Heart left ventricle (tissue), 16 donors: ENCODE data around the gene PDGFC. TPM values are rescaled to one million over a fixed set of nuclear protein-coding genes. Genes with fewer than 3 reads are reported as not detected.

Experiments used
- ATAC-seq, 4 donors: fragments of 200-7000 bp; cut with Tn5 transposase; one replicate each; pipeline ENCODE4 v1.9.1; 2020 to 2022; ENCODE audit warnings: moderate library complexity in 4 of 4, mild to moderate bottlenecking in 3 of 4, moderate number of reproducible peaks in 1 of 4
- DNase-seq, 5 donors: peaks; one replicate each; pipeline ENCODE4 v3.0.0-alpha.2; 2020
- H3K27ac ChIP-seq, 12 donors: fragments of 200-600 bp; sonication (generic) in 4 of 12; one replicate each; pipeline versions ENCODE4 v1.5.0 to v1.8.0; 2016 to 2022; ENCODE audit warnings: mild to moderate bottlenecking in 2 of 12
- H3K27me3 ChIP-seq, 9 donors: fragments of 200-600 bp; sonication (generic) in 2 of 9; one replicate each; pipeline versions ENCODE4 v1.5.1 to v1.8.0; 2016 to 2022; ENCODE audit warnings: mild to moderate bottlenecking in 3 of 9
- H3K36me3 ChIP-seq, 9 donors: fragments of 200-600 bp; sonication (generic) in 2 of 9; one replicate each; pipeline versions ENCODE4 v1.5.0 to v1.8.0; 2018 to 2022; ENCODE audit warnings: mild to moderate bottlenecking in 2 of 9
- H3K4me1 ChIP-seq, 12 donors: fragments of 200-600 bp; sonication (generic) in 4 of 12; one replicate each; pipeline versions ENCODE4 v1.5.0 to v1.8.0; 2016 to 2022; ENCODE audit warnings: mild to moderate bottlenecking in 3 of 12
- H3K4me3 ChIP-seq, 12 donors: fragments of 200-600 bp; sonication (generic) in 4 of 12; one replicate each; pipeline versions ENCODE4 v1.5.0 to v1.8.0; 2017 to 2022; ENCODE audit warnings: mild to moderate bottlenecking in 9 of 12, moderate library complexity in 4 of 12
- H3K9me3 ChIP-seq, 12 donors: fragments of 200-600 bp; sonication (generic) in 4 of 12; one replicate each; pipeline versions ENCODE4 v1.5.0 to v1.8.0; 2016 to 2022; ENCODE audit warnings: mild to moderate bottlenecking in 1 of 12
- CTCF ChIP-seq, 12 donors: fragments of 200-600 bp; sonication (generic) in 4 of 12; IDR thresholded peaks; one replicate each; pipeline versions ENCODE4 v1.5.0 to v1.8.0; 2018 to 2022; ENCODE audit warnings: antibody characterized with exemption in 12 of 12, mild to moderate bottlenecking in 5 of 12
- POLR2A ChIP-seq, 2 donors: fragments of 450-650 bp; IDR thresholded peaks; one replicate each; pipeline ENCODE4 v1.6.1; 2017; ENCODE audit warnings: antibody characterized with exemption in 2 of 2, mild to moderate bottlenecking in 2 of 2, moderate library complexity in 2 of 2
- WGBS, 4 donors: extraction: QIAGEN DNeasy Blood & Tissue Kit in 2 of 4; methylation state at CpG; one replicate each; pipeline versions ENCODE4 v1.1.5 to v1.1.7; 2013 to 2018; 5-methylcytosine and 5-hydroxymethylcytosine counted together
- intact Hi-C, 10 donors: fragments of 100-400 bp; cut with DNase I; formaldehyde crosslinking; loops; one replicate each; pipeline versions ENCODE4 v1.11.1 to v1.14.2; 2022
- polyA plus RNA-seq, 2 donors: library from polyadenylated mRNA; stranded (reverse); fragments of 200-250 nt; gene quantifications; one replicate each; pipeline ENCODE4 v1.2.3, GENCODE V29; 2013
- total RNA-seq, 9 donors: library from RNA; depleted of rRNA in 2 of 9; stranded (reverse); fragments of >200 nt in 2 of 9; fragmentation: NEBNext Ultra II Directional in 3 of 9; extraction: Animal tissue kit (Norgen Biotek cat#: 25700) in 3 of 9; gene quantifications; one replicate each; pipeline versions ENCODE4 v1.1.0 to v1.2.4, GENCODE V29; 2016 to 2023
- donor health status: ischemic (EF 13 %, LVEDD 7.1; RV severe dilation, severe dysfunction).
- donor health status: healthy with polysubstance abuse.
- donor health status: DM: no; HTN: yes; CAD: no.
- donor health status: DM: no; HTN: no; CAD: no.
- donor health status: ischemic (EF 25% LVEDD 6.9; RV normal size, moderate dysfunction).
- donor health status: ischemic (EF 25% LVEDD 5.7; RV mildly dilated, moderate dysfunction).
- donor health status: healthy.
- donor health status: DM: yes; HTN: yes; CAD: no.
- donor health status: ischemic (EF 35%, LVEDD 5.7; RV mildly dilated, moderate dysfunction).
- donor health status: nonischemic (EF 11% LVEDD 7.7; RV severe dilation, severe dysfunction).
- donor health status: DM: yes; HTN: yes; CAD: no.
- donor health status: PGD.
- donor health status: ischemic (EF 29% LVEDD 5.4; RV normal size, mild dysfunction).
- donor health status: nonischemic (EF 23%, LVEDD 6.1; RV moderate dilation, normal function).

Gene PDGFC
- total and polyA plus RNA-seq, 11 donors: 2.5 to 29.6 (median 12.2) TPM

GRCh38 chr4:156983366-156983765 is 11.8 kb upstream of the PDGFC start:
- Histone ChIP-seq H3K36me3 (no peaks in the 10 kb centered on the region), H3K4me1 (no peaks in the 10 kb centered on the region), H3K9me3 (peaks cover 0 to 8% (median 0%) of the 10 kb centered on the region in 12 donors), H3K27me3 (no peaks in the 10 kb centered on the region), H3K27ac (no peak overlapping the region), H3K4me3 (no peak overlapping the region)
- no peak for DNase-seq
- 52 to 66% (median 57%) methylated on average over 1 of the region's 1 CpG for WGBS, 4 donors
- no peak for ATAC-seq
- intact Hi-C loops: loop anchor here in 1 of 10 donors (10.0 kb wide), 1 partner anchor 61 kb away; no protein-coding TSS in a partner anchor
- no peak for TF ChIP-seq POLR2A (IDR thresholded peaks at IDR 0.05)
- peak in 7 of 12 donors; percentile 15 to 41 (median 28) for TF ChIP-seq CTCF (IDR thresholded peaks at IDR 0.05)

GRCh38 chr4:156981262-156981769 is 9.7 kb upstream of the PDGFC start:
- TF ChIP-seq POLR2A (IDR thresholded peaks at IDR 0.05) (no peak), CTCF (IDR thresholded peaks at IDR 0.05) (no peak)
- H3K27me3 ChIP-seq: no peaks in the 10 kb centered on the region
- no peak overlapping the region for H3K4me3 ChIP-seq
- no peaks in the 10 kb centered on the region for H3K36me3 ChIP-seq
- H3K27ac ChIP-seq: no peak overlapping the region
- DNase-seq (no peak), ATAC-seq (no peak)
- H3K9me3 ChIP-seq: no peaks in the 10 kb centered on the region
- intact Hi-C loops: loop anchor here in 1 of 10 donors (10.0 kb wide), 1 partner anchor 63 kb away; no protein-coding TSS in a partner anchor
- no peaks in the 10 kb centered on the region for H3K4me1 ChIP-seq
- 52 to 74% (median 65%) methylated on average over 3 of the region's 3 CpGs for WGBS, 4 donors

GRCh38 chr4:156977435-156978160 is 6.0 kb upstream of the PDGFC start:
- H3K27me3 ChIP-seq: no peaks in the 10 kb centered on the region
- no peak overlapping the region for H3K4me3 ChIP-seq
- no peak overlapping the region for H3K27ac ChIP-seq
- H3K9me3 ChIP-seq: no peaks in the 10 kb centered on the region
- peaks cover 0 to 4% (median under 1%) of the 10 kb centered on the region in 12 donors for H3K4me1 ChIP-seq
- intact Hi-C loops: loop anchor here in 6 of 10 donors (10.0 kb wide), 3 partner anchors 67 to 503 kb away; no protein-coding TSS in a partner anchor
- WGBS, 4 donors: 58 to 80% (median 73%) methylated on average over 6 of the region's 6 CpGs
- DNase-seq (no peak), ATAC-seq (no peak)
- no peak for TF ChIP-seq POLR2A (IDR thresholded peaks at IDR 0.05)
- TF ChIP-seq CTCF (IDR thresholded peaks at IDR 0.05): no peak
- H3K36me3 ChIP-seq: no peaks in the 10 kb centered on the region

GRCh38 chr4:156976147-156976546 is 4.5 kb upstream of the PDGFC start:
- Histone ChIP-seq H3K27ac (no peak overlapping the region), H3K9me3 (no peaks in the 10 kb centered on the region), H3K4me1 (peaks cover 0 to 11% (median 2%) of the 10 kb centered on the region in 12 donors), H3K4me3 (no peak overlapping the region), H3K36me3 (no peaks in the 10 kb centered on the region), H3K27me3 (peaks cover 0 to 3% (median 0%) of the 10 kb centered on the region in 9 donors)
- ATAC-seq (no peak), DNase-seq (no peak)
- intact Hi-C loops: loop anchor here in 6 of 10 donors (10.0 kb wide), 3 partner anchors 69 to 501 kb away; no protein-coding TSS in a partner anchor
- WGBS, 4 donors: 84 to 95% (median 89%) methylated on average over 2 of the region's 2 CpGs
- TF ChIP-seq CTCF (IDR thresholded peaks at IDR 0.05) (no peak), POLR2A (IDR thresholded peaks at IDR 0.05) (no peak)
